MCF 10A (cell line): ENCODE measurements around the gene PTPRT. TPM values are rescaled to one million over a fixed set of nuclear protein-coding genes. Genes with fewer than 3 reads are reported as not detected.

Experiments
- BruUV-seq: library from RNA; stranded (reverse); fragments of 400-500 nt; replicated peaks from 2 replicates; lab custom pipeline; 2021; lab: Mats Ljungman, UMichigan
- CTCF ChIA-PET: fragments of 300-600 bp; sonication (Branson Sonifier 250); formaldehyde crosslinking; extraction: SDS; loops from one replicate; lab custom pipeline; 2021; ENCODE audit warnings: antibody characterized with exemption, inconsistent platforms; lab: Yijun Ruan, JAX
- POLR2A ChIA-PET: fragments of 300-600, 350-650 bp; sonication (Branson Sonifier 250); formaldehyde crosslinking; extraction: SDS; loops from one replicate; lab custom pipeline; 2020; ENCODE audit warnings: antibody characterized with exemption, inconsistent platforms; lab: Yijun Ruan, JAX
- DNase-seq: peaks from one replicate; pipeline ENCODE4 v3.0.0-alpha.2; 2018; ENCODE audit not compliant: unreplicated experiment
- H3K27ac Mint-ChIP-seq: one replicate; pipeline ENCODE4 v1.8.0; 2022; ENCODE audit warnings: mild to moderate bottlenecking, low read depth, mixed read lengths; ENCODE audit not compliant: unreplicated experiment
- H3K27me3 Mint-ChIP-seq: one replicate; pipeline ENCODE4 v1.8.0; 2022; ENCODE audit warnings: mixed read lengths; ENCODE audit not compliant: insufficient read depth, unreplicated experiment
- H3K36me3 Mint-ChIP-seq: one replicate; pipeline ENCODE4 v1.8.0; 2022; ENCODE audit warnings: mild to moderate bottlenecking, moderate library complexity, mixed read lengths; ENCODE audit not compliant: insufficient read depth, unreplicated experiment
- H3K4me1 Mint-ChIP-seq: one replicate; pipeline ENCODE4 v1.8.0; 2022; ENCODE audit warnings: mixed read lengths; ENCODE audit not compliant: insufficient read depth, unreplicated experiment
- H3K4me3 Mint-ChIP-seq: one replicate; pipeline ENCODE4 v1.8.0; 2022; ENCODE audit warnings: mild to moderate bottlenecking, moderate library complexity, mixed read lengths; ENCODE audit not compliant: unreplicated experiment
- H3K9me3 Mint-ChIP-seq: one replicate; pipeline ENCODE4 v1.8.0; 2022; ENCODE audit warnings: mixed read lengths; ENCODE audit not compliant: unreplicated experiment
- intact Hi-C: fragments of 100-400 bp; cut with micrococcal nuclease; formaldehyde crosslinking; loops from 2 replicates; pipeline ENCODE4 v1.14.1; 2022
- total RNA-seq: library from RNA; stranded (reverse); gene quantifications from 2 replicates; pipeline ENCODE4 v1.2.3, GENCODE V29; 2022
- TF ChIP-seq, protein P1 (sequence below): fragments of 200-600 bp; IDR thresholded peaks from one replicate; pipeline ENCODE4 v1.8.0; 2022; ENCODE audit warnings: antibody characterized with exemption, mild to moderate bottlenecking; ENCODE audit not compliant: unreplicated experiment

Gene PTPRT
- total RNA-seq, 1 experiment from 2014 or later, result not detected

GRCh38 chr20:43123180-43123579, 66.5 kb downstream of the PTPRT start:
- no peaks in the 10 kb centered on the region for H3K27me3 Mint-ChIP-seq
- BruUV-seq, result no TSS peak
- H3K27ac Mint-ChIP-seq, result no peak overlapping the region
- intact Hi-C loops, result no loop called here
- CTCF ChIA-PET, result no interaction called here
- H3K9me3 Mint-ChIP-seq, result peaks cover 35% of the 10 kb centered on the region
- TF ChIP-seq, protein P1, sequence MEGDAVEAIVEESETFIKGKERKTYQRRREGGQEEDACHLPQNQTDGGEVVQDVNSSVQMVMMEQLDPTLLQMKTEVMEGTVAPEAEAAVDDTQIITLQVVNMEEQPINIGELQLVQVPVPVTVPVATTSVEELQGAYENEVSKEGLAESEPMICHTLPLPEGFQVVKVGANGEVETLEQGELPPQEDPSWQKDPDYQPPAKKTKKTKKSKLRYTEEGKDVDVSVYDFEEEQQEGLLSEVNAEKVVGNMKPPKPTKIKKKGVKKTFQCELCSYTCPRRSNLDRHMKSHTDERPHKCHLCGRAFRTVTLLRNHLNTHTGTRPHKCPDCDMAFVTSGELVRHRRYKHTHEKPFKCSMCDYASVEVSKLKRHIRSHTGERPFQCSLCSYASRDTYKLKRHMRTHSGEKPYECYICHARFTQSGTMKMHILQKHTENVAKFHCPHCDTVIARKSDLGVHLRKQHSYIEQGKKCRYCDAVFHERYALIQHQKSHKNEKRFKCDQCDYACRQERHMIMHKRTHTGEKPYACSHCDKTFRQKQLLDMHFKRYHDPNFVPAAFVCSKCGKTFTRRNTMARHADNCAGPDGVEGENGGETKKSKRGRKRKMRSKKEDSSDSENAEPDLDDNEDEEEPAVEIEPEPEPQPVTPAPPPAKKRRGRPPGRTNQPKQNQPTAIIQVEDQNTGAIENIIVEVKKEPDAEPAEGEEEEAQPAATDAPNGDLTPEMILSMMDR, result no peak
- no peaks in the 10 kb centered on the region for H3K4me1 Mint-ChIP-seq
- POLR2A ChIA-PET, result no interaction called here
- H3K36me3 Mint-ChIP-seq, result no peaks in the 10 kb centered on the region
- no peak overlapping the region for H3K4me3 Mint-ChIP-seq
- no peak for DNase-seq

DNA sequence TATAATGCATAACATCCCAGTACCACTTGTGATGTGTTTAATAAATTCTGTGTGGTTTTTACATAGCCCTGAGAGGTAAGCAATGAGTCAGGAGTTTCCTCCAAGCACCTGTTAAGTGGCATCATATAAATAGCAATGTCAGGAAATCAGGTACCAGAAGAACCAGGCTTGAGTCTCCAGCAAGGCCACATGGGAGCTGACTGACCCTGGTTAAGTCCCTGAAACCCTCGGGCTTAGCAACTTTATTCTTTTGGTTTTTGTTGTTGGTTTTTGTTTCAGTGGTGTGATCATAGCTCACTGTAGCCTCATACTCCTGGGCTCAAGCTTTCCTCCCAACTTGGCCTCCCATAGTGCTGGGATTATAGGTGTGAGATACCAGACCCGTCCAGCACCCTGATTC, 70.0 kb downstream of the PTPRT start:
- no peak overlapping the region for H3K27ac Mint-ChIP-seq
- peaks cover 24% of the 10 kb centered on the region for H3K9me3 Mint-ChIP-seq
- no peak overlapping the region for H3K4me3 Mint-ChIP-seq
- intact Hi-C loops, result no loop called here
- POLR2A ChIA-PET, result no interaction called here
- H3K36me3 Mint-ChIP-seq, result no peaks in the 10 kb centered on the region
- no peaks in the 10 kb centered on the region for H3K27me3 Mint-ChIP-seq
- CTCF ChIA-PET, result no interaction called here
- TF ChIP-seq, protein P1, result no peak
- no TSS peak for BruUV-seq
- H3K4me1 Mint-ChIP-seq, result no peaks in the 10 kb centered on the region
- no peak for DNase-seq

GRCh38 chr20:43102394-43102793, 87.3 kb downstream of the PTPRT start:
- no peaks in the 10 kb centered on the region for H3K36me3 Mint-ChIP-seq

DNA sequence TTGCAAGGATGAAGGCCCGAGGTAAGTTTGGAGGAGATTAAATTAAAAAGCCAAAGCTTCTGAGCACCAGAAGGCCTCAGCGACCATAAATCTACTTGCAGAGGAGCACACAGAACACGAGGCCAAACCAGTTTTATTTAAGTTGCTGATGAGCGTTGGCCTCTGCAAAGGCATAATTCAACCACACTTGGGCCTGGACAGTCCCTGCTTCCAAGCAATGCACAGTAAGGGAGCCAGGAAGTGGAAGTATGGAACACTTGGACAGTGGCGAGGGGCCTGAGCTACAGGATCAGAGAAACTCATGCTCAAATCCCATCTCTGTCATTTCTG, 92.8 kb downstream of the PTPRT start:
- no peaks in the 10 kb centered on the region for H3K27me3 Mint-ChIP-seq
- intact Hi-C loops, result no loop called here

More at GRCh38 chr20:43102394-43102793, 87.3 kb downstream of the PTPRT start:
- intact Hi-C loops, result no loop called here
- no peak overlapping the region for H3K4me3 Mint-ChIP-seq
- no peaks in the 10 kb centered on the region for H3K4me1 Mint-ChIP-seq
- DNase-seq, result no peak
- peaks cover 67% of the 10 kb centered on the region for H3K9me3 Mint-ChIP-seq
- TF ChIP-seq, protein P1, result no peak
- CTCF ChIA-PET, result no interaction called here
- POLR2A ChIA-PET, result no interaction called here
- no peak overlapping the region for H3K27ac Mint-ChIP-seq
- no peaks in the 10 kb centered on the region for H3K27me3 Mint-ChIP-seq
- BruUV-seq, result no TSS peak

More for the DNA sequence above, 92.8 kb downstream of the PTPRT start:
- H3K36me3 Mint-ChIP-seq, result no peaks in the 10 kb centered on the region
- no peak overlapping the region for H3K4me3 Mint-ChIP-seq
- POLR2A ChIA-PET, result no interaction called here
- CTCF ChIA-PET, result interaction anchor here (0.6 kb wide), 1 partner anchor 81 kb away, joined by 5 read pairs; no protein-coding TSS in a partner anchor
- no TSS peak for BruUV-seq
- no peak for DNase-seq
- H3K27ac Mint-ChIP-seq, result no peak overlapping the region
- H3K9me3 Mint-ChIP-seq, result peaks cover 78% of the 10 kb centered on the region
- TF ChIP-seq, protein P1, result no peak
- no peaks in the 10 kb centered on the region for H3K4me1 Mint-ChIP-seq
